ENCODE results near the gene CACNB2. TPM values are rescaled to one million over a fixed set of nuclear protein-coding genes. Genes with fewer than 3 reads are reported as not detected.

Gene CACNB2
- total RNA-seq, 1 donor from 2014 or later = 0.96 TPM

DNA sequence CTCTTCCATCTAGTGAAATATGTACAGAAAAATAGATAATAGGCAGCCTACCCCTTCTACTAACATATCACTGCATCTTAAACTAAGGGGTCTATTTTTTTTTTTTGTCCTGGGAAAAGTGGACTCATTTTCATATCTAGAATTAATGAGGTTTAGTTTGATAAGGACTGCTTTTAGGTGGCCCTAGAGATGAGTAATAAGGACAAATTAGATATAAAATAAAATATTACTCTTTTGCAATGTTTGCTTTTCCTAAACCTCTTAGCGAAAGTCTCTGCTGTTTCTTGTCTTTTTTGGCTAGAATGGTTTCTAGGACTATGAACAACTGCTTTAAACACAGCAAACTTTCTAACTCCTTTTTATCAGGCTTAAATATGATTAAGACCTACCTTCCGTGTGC, 83.7 kb downstream of the CACNB2 start:
- no peaks in the 10 kb centered on the region for H3K36me3 ChIP-seq
- no peaks in the 10 kb centered on the region for H3K27me3 ChIP-seq
- H3K4me3 ChIP-seq = no peak overlapping the region
- no peaks in the 10 kb centered on the region for H3K9me3 ChIP-seq
- H3K4me1 ChIP-seq = peaks cover 0 to 2% of the 10 kb centered on the region in 2 donors
- intact Hi-C loops (cut with DNase I) = no loop called here
- DNase-seq (ENCODE audit: low spot score in 2 of 2) = no peak
- TF ChIP-seq, protein P1, sequence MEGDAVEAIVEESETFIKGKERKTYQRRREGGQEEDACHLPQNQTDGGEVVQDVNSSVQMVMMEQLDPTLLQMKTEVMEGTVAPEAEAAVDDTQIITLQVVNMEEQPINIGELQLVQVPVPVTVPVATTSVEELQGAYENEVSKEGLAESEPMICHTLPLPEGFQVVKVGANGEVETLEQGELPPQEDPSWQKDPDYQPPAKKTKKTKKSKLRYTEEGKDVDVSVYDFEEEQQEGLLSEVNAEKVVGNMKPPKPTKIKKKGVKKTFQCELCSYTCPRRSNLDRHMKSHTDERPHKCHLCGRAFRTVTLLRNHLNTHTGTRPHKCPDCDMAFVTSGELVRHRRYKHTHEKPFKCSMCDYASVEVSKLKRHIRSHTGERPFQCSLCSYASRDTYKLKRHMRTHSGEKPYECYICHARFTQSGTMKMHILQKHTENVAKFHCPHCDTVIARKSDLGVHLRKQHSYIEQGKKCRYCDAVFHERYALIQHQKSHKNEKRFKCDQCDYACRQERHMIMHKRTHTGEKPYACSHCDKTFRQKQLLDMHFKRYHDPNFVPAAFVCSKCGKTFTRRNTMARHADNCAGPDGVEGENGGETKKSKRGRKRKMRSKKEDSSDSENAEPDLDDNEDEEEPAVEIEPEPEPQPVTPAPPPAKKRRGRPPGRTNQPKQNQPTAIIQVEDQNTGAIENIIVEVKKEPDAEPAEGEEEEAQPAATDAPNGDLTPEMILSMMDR (IDR thresholded peaks at IDR 0.05) = no peak
- H3K27ac ChIP-seq = no peak overlapping the region

DNA sequence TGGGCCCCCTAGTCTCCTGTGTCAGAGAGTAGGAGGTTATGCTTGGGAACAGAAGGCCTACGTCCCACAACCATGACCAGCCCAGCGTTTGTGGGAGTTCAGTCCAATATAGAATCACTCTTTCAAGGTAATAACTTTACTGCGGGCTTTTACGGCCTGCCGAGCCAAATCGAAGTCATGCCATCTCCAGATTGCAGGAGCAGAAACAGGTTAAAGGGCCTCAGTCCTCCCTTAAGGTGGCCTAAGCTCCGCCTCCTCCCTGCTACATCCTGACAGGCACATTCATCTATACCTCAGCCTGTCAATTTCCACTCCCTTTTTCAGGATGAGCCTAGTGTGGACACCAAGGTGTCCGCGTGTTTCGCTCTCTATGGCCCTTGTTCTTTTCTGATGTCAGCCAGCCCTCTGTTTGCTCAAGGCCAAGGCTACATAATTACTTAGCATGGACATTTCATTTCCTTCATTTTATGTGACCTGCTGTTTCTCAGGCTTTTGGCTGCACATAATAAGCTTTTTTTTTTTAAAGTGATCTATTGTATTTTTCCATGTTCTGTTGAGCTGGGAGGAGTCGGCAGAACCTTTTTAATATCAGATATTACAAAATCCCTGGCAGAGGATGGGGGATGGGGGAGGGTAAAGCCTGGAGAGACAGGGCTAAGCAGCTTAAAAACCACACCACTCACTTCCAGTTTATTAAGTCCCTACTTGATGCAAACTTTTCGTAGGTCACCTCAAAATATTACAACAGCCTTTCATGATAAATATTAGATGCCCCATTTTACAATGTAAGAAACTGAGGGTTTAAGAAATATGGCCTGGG, 84.6 kb downstream of the CACNB2 start:
- H3K4me3 ChIP-seq = no peak overlapping the region
- intact Hi-C loops (cut with DNase I) = no loop called here
- H3K4me1 ChIP-seq = peaks cover 0 to 4% of the 10 kb centered on the region in 2 donors
- H3K9me3 ChIP-seq = no peaks in the 10 kb centered on the region
- H3K36me3 ChIP-seq = no peaks in the 10 kb centered on the region
- DNase-seq (ENCODE audit: low spot score in 2 of 2) = no peak
- TF ChIP-seq, protein P1 (IDR thresholded peaks at IDR 0.05) = no peak
- no peaks in the 10 kb centered on the region for H3K27me3 ChIP-seq
- H3K27ac ChIP-seq = no peak overlapping the region

DNA sequence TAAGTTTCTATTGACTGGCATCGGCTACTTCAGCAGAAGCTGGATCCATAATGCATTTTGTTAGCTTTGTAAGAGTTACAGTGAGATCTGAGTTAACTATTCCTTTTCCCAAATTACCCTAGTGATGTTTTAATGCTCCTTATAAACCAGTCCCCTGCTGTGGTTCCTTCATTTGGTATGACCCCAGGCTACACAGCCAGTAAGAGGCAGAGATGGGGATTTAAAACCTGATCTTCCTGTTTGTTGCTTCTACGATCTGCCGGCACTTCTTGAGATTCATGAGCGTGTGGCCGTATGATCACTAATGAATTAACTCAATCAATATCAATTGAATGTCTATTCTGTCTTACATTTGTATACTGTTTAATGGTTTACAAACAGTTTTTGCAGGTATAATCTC, 86.1 kb downstream of the CACNB2 start:
- Histone ChIP-seq H3K9me3 (no peaks in the 10 kb centered on the region), H3K4me1 (peaks cover 0 to 6% of the 10 kb centered on the region in 2 donors), H3K36me3 (no peaks in the 10 kb centered on the region), H3K27ac (no peak overlapping the region), H3K4me3 (no peak overlapping the region), H3K27me3 (no peaks in the 10 kb centered on the region)
- TF ChIP-seq, protein P1 (IDR thresholded peaks at IDR 0.05) = no peak
- intact Hi-C loops (cut with DNase I) = no loop called here
- no peak for DNase-seq (ENCODE audit: low spot score in 2 of 2)

DNA sequence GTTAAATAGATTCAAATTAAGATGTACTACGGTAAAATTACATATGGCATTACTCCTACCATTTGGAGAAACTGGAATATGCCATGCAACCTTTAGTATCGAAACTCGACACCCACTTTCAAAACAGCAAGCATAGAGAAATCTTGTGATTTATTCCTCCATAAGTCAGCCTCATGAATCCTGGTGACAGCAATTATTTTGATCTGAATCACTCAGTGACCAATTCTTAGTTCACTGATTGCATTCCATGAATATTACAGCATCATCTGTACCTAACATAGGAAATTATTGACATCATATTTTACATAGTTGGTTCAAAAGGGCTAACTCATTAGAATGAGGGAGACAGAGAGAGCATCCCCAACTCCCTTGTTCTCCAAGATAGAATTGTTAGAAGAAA, 89.6 kb downstream of the CACNB2 start:
- no peaks in the 10 kb centered on the region for H3K27me3 ChIP-seq
- no peaks in the 10 kb centered on the region for H3K36me3 ChIP-seq
- no peaks in the 10 kb centered on the region for H3K9me3 ChIP-seq
- DNase-seq (ENCODE audit: low spot score in 2 of 2) = no peak
- no peak overlapping the region for H3K27ac ChIP-seq
- H3K4me1 ChIP-seq = peaks cover 0 to 6% of the 10 kb centered on the region in 2 donors
- TF ChIP-seq, protein P1 (IDR thresholded peaks at IDR 0.05) = no peak
- H3K4me3 ChIP-seq = no peak overlapping the region
- intact Hi-C loops (cut with DNase I) = loop anchor here (5.0 to 10.0 kb wide), 2 partner anchors 493 to 615 kb away; partner anchors contain the start of gene HACD1

DNA sequence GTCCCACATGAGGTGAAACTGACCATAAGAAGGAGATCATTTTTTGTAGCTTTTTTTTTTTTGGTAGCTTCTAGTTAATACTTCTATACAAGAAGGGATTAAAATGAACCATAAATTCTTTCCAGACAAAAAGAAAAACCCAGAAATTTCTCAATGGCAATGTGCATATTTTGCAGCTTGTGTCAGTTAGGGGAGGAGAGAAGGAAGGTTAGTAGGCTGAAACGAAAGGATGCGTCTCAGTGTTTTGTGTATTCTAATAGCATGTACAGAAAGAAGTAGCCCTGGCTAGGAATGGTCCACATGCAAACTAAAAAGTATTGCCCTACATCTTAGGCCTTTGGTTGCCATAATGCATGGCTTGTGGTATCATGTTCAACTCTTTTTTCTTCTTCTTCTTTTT, 90.6 kb downstream of the CACNB2 start:
- H3K4me1 ChIP-seq = peaks cover 0 to 6% of the 10 kb centered on the region in 2 donors
- intact Hi-C loops (cut with DNase I) = loop anchor here (5.0 to 10.0 kb wide), 2 partner anchors 493 to 616 kb away; partner anchors contain the start of gene HACD1
- TF ChIP-seq, protein P1 (IDR thresholded peaks at IDR 0.05) = no peak
- no peak for DNase-seq (ENCODE audit: low spot score in 2 of 2)
- H3K36me3 ChIP-seq = no peaks in the 10 kb centered on the region
- no peak overlapping the region for H3K4me3 ChIP-seq
- no peak overlapping the region for H3K27ac ChIP-seq
- no peaks in the 10 kb centered on the region for H3K9me3 ChIP-seq
- H3K27me3 ChIP-seq = no peaks in the 10 kb centered on the region

Data from ascending aorta (tissue), 2 donors.